Measurements from ENCODE around the gene RYR3.

Gene RYR3

GRCh38 chr15:33284336-33284735 lies 26.4 kb upstream of the RYR3 start:
- Histone ChIP-seq H4K20me1 (no peaks in the 10 kb centered on the region), H3K4me2 (no peak overlapping the region), H3K4me3 (no peak overlapping the region), H3K36me3 (no peaks in the 10 kb centered on the region), H3K9me3 (replicated peaks in 1 of 11) (peaks cover 0 to 6% (median 0%) of the 10 kb centered on the region in 11 experiments; a peak in 3 of 22 replicates), H3K4me1 (peaks cover 7 to 31% (median 22%) of the 10 kb centered on the region in 10 experiments; a peak in 19 of 20 replicates), H3K27ac (peak overlapping the region in 2 of 11 experiments; percentile 9 to 97; a peak in 3 of 22 replicates), H3K9ac (no peak overlapping the region), H3K27me3 (no peaks in the 10 kb centered on the region)
- no peak for TF ChIP-seq Cebpa-rat (IDR thresholded peaks at IDR 0.05)

GRCh38 chr15:33292717-33293307 lies 18.0 kb upstream of the RYR3 start:
- no peak for TF ChIP-seq Cebpa-rat (IDR thresholded peaks at IDR 0.05)
- Histone ChIP-seq H3K4me2 (no peak overlapping the region), H3K36me3 (no peaks in the 10 kb centered on the region), H3K27me3 (no peaks in the 10 kb centered on the region), H3K4me1 (no peaks in the 10 kb centered on the region), H3K27ac (no peak overlapping the region), H3K9ac (no peak overlapping the region), H3K4me3 (no peak overlapping the region), H3K9me3 (replicated peaks in 1 of 11) (no peaks in the 10 kb centered on the region), H4K20me1 (no peaks in the 10 kb centered on the region)

GRCh38 chr15:33293713-33294334 lies 16.9 kb upstream of the RYR3 start:
- Histone ChIP-seq H3K9ac (no peak overlapping the region), H3K4me2 (no peak overlapping the region)
- no peak for TF ChIP-seq Cebpa-rat (IDR thresholded peaks at IDR 0.05)

GRCh38 chr15:33296050-33296449 lies 14.7 kb upstream of the RYR3 start:
- H4K20me1 ChIP-seq: no peaks in the 10 kb centered on the region
- H3K4me1 ChIP-seq: no peaks in the 10 kb centered on the region
- H3K27me3 ChIP-seq: no peaks in the 10 kb centered on the region
- no peak overlapping the region for H3K9ac ChIP-seq
- H3K4me2 ChIP-seq: no peak overlapping the region
- H3K36me3 ChIP-seq: no peaks in the 10 kb centered on the region
- no peak for TF ChIP-seq Cebpa-rat (IDR thresholded peaks at IDR 0.05)
- no peak overlapping the region for H3K27ac ChIP-seq
- peaks cover 0 to 3% (median 0%) of the 10 kb centered on the region in 11 experiments; a peak in 4 of 22 replicates for H3K9me3 ChIP-seq (replicated peaks in 1 of 11)
- no peak overlapping the region for H3K4me3 ChIP-seq

More at GRCh38 chr15:33293713-33294334, 16.9 kb upstream of the RYR3 start:
- Histone ChIP-seq H4K20me1 (no peaks in the 10 kb centered on the region), H3K36me3 (no peaks in the 10 kb centered on the region), H3K4me3 (no peak overlapping the region), H3K27me3 (no peaks in the 10 kb centered on the region), H3K27ac (0 out of 22 replicates have a peak overlapping the region, but pooled peaks of 1 of the 11 experiments have one; percentile 10), H3K4me1 (no peaks in the 10 kb centered on the region), H3K9me3 (replicated peaks in 1 of 11) (no peaks in the 10 kb centered on the region)

DNA sequence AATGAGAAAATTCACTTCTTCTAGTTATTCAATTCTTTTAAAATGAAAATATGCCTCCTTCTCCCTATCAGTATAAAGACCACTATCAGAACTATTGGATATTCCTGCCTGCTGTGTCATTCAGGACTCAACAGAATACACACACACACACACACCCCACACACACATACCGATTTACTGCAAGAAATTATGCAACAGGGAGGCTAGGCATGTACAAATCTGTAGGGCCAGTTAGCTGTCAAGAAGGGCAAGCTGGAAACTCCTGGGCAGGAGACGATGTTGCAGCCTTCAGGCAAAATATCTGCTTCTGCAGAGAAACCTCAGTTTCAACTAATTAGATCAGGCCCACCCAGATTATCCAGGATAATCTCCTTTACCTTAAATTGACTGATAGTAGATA lies 13.9 kb upstream of the RYR3 start:
- no peak overlapping the region for H3K27ac ChIP-seq

DNA sequence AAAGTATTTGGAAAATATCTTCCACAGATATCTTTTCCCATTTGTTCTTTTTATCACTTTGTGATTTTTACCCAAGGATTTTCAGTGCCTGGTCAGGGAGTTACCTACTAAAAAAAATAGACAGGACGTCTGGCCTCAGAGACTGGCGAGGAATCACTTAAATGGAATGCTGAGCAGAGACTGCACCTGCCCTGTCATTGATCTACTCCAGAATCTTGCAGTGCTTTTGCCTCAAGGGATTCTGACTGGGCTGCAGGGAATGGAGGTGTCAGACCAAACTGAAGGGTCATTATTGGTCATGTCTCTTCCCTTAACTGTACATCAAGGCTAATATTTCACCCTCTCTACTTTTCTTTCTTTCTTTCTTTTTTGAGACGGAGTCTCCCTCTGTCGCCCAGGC lies 12.1 kb upstream of the RYR3 start:
- H3K4me2 ChIP-seq: no peak overlapping the region
- no peak overlapping the region for H3K9ac ChIP-seq
- TF ChIP-seq Cebpa-rat (IDR thresholded peaks at IDR 0.05): no peak
- peaks cover 14 to 25% (median 22%) of the 10 kb centered on the region in 11 experiments; a peak in 19 of 22 replicates for H3K9me3 ChIP-seq (replicated peaks in 1 of 11)
- H3K27me3 ChIP-seq: no peaks in the 10 kb centered on the region
- H3K4me1 ChIP-seq: no peaks in the 10 kb centered on the region
- no peak overlapping the region for H3K27ac ChIP-seq
- H3K36me3 ChIP-seq: no peaks in the 10 kb centered on the region
- H3K4me3 ChIP-seq: no peak overlapping the region
- no peaks in the 10 kb centered on the region for H4K20me1 ChIP-seq

More for the DNA sequence above, 13.9 kb upstream of the RYR3 start:
- Histone ChIP-seq H4K20me1 (no peaks in the 10 kb centered on the region), H3K27me3 (no peaks in the 10 kb centered on the region), H3K4me1 (no peaks in the 10 kb centered on the region), H3K36me3 (no peaks in the 10 kb centered on the region), H3K4me3 (no peak overlapping the region), H3K9me3 (replicated peaks in 1 of 11) (peaks cover 0 to 10% (median 6%) of the 10 kb centered on the region in 11 experiments; a peak in 11 of 22 replicates), H3K4me2 (no peak overlapping the region), H3K9ac (no peak overlapping the region)
- no peak for TF ChIP-seq Cebpa-rat (IDR thresholded peaks at IDR 0.05)

- no peaks in the 10 kb centered on the region for H4K20me1 ChIP-seq
- no peak for TF ChIP-seq Cebpa-rat (IDR thresholded peaks at IDR 0.05)
- H3K9ac ChIP-seq: no peak overlapping the region
- peaks cover 14 to 31% (median 23%) of the 10 kb centered on the region in 11 experiments; a peak in 19 of 22 replicates for H3K9me3 ChIP-seq (replicated peaks in 1 of 11)
- no peak overlapping the region for H3K4me3 ChIP-seq
- H3K4me2 ChIP-seq: no peak overlapping the region
- no peak overlapping the region for H3K27ac ChIP-seq
- H3K36me3 ChIP-seq: no peaks in the 10 kb centered on the region
- H3K27me3 ChIP-seq: peaks cover 8 to 13% (median 10%) of the 10 kb centered on the region in 11 experiments
- H3K4me1 ChIP-seq: no peaks in the 10 kb centered on the region
Observed at GRCh38 chr15:33304924-33305323, 5.8 kb upstream of the RYR3 start.

DNA sequence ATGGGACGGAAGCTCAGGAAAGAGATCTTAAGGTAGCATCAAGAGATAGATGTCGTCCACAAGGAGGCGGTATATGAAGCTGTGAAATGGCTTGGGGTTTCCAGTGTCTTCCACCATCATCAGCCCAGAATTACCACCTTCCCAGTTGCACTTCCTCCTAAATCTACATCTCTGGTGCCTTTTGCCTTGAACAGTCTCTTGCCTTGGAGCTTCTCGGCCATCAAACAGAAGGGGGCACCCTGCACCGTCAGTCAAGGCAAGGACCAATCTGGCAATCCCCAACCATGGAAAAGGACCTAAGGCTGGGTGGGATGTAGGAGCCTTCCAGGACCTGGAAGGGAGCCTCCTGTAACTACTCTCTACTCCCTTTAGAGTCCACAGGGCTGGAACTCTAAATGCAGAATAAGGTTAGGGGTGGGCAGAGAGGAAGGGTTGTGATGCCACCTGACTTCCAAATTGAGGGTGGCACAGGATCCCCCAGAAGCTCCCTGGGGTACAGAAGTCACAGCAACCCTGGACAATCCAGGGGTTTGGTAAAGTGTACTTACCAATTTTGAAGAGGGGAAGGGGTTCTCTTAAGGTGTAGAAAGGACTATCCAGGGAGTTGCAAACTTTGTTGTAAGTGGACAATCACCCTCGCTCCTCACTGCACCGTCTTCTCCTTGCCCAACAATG lies 1.0 kb upstream of the RYR3 start:
- Histone ChIP-seq H3K9me3 (replicated peaks in 1 of 11) (peaks cover 12 to 34% (median 20%) of the 10 kb centered on the region in 11 experiments; a peak in 20 of 22 replicates), H3K4me1 (no peaks in the 10 kb centered on the region), H4K20me1 (0 out of 22 replicates have a peak, but pooled peaks cover 0 to 6% (median 0%) of the 10 kb centered on the region in 11 experiments), H3K4me2 (no peak overlapping the region), H3K4me3 (no peak overlapping the region), H3K27me3 (peaks cover 39 to 50% (median 46%) of the 10 kb centered on the region in 11 experiments), H3K36me3 (no peaks in the 10 kb centered on the region), H3K27ac (no peak overlapping the region), H3K9ac (no peak overlapping the region)
- TF ChIP-seq Cebpa-rat (IDR thresholded peaks at IDR 0.05): no peak

- H3K4me3 ChIP-seq: peak overlapping the region in 1 of 10 experiments; percentile 29; a peak in 3 of 20 replicates
- no peaks in the 10 kb centered on the region for H3K36me3 ChIP-seq
- peaks cover 12 to 34% (median 20%) of the 10 kb centered on the region in 11 experiments; a peak in 20 of 22 replicates for H3K9me3 ChIP-seq (replicated peaks in 1 of 11)
- no peak for TF ChIP-seq Cebpa-rat (IDR thresholded peaks at IDR 0.05)
- peak overlapping the region in 5 of 11 experiments; percentile 8 to 21 (median 17); a peak in 2 of 22 replicates for H3K4me2 ChIP-seq
- no peak overlapping the region for H3K9ac ChIP-seq
- peaks cover 39 to 50% (median 46%) of the 10 kb centered on the region in 11 experiments for H3K27me3 ChIP-seq
- H3K4me1 ChIP-seq: no peaks in the 10 kb centered on the region
- 0 out of 22 replicates have a peak, but pooled peaks cover 0 to 6% (median 0%) of the 10 kb centered on the region in 11 experiments for H4K20me1 ChIP-seq
- H3K27ac ChIP-seq: no peak overlapping the region
Observed at GRCh38 chr15:33311312-33311971, 675 bp downstream of the RYR3 start.
